ENCODE measurements around the gene ANKIB1. TPM values are rescaled to one million over a fixed set of nuclear protein-coding genes. Genes with fewer than 3 reads are reported as not detected.

Gene ANKIB1
- total RNA-seq, 4 donors from 2014 or later, result 27.1 to 38.1 (median 36.8) TPM

DNA sequence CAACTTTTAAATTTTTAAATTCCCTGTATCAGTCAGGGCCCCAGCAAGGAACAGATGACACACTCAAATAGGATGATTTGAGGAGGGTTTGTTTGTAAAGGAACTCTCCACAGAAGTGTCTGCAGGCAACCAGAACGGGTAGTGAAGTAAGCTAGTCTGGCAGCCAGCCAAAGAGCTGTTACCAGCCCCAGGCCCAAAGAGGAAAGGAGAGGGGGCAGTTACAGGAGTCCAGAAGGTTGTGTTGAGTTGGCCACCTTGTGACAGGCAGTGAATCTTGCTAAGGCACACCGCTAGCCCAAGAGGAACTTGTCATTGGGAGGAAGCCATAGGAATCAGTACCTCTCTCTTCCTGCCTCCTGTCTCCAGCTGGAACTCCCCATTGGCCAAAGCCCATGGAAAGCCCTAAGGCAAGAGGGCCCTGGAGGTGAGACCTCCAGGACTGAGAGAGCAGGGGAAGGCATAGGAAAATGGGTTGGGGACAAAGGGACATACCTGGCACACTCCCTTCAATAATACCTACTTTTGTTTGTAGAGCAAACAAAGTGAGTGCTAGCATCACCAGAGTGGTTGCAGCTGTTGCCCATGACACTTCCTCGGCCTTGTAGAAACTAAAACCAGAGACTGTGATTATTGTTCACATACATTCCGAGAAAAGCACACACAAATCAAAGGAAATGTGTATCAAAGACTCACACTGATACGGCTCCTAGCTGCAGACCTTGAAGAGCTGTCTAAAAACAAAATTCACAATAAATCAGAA is 176.1 kb downstream of the ANKIB1 start:
- Histone ChIP-seq H3K36me3 (no peaks in the 10 kb centered on the region), H3K27ac (no peak overlapping the region), H3K27me3 (no peaks in the 10 kb centered on the region), H3K4me1 (peaks cover 0 to 12% (median 0%) of the 10 kb centered on the region in 4 donors), H3K4me3 (no peak overlapping the region), H3K9me3 (no peaks in the 10 kb centered on the region)
- TF ChIP-seq CTCF (IDR thresholded peaks at IDR 0.05) (no peak), POLR2A (IDR thresholded peaks at IDR 0.05) (no peak), EP300 (IDR thresholded peaks at IDR 0.05) (no peak)
- 69% methylated on average over 5 of the region's 5 CpGs for WGBS, 2 donors
- no peak for DNase-seq (ENCODE audit: low spot score in 2 of 2)

DNA sequence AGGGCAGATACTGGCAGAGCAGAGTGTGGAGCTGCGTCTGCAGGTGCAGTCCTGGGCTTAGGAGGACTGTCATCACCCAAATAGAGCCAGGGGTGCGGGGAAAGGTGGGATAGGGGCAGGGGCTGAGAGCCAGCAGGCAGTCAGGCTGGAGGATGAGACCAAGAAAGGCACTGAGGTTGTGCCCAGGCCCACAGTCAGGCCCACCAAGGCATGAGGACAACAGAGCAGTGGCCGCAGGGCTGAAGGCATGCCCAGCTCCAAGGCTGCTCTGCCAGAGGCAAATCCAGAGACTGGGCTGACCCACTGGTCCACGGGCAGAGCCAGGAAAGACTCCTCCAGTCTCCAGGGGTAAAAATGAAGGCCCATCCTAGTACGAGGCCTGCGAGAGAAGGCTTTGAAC is 177.2 kb downstream of the ANKIB1 start:
- Histone ChIP-seq H3K27ac (no peak overlapping the region), H3K4me3 (no peak overlapping the region)
- 92 to 96% methylated on average over 6 of the region's 6 CpGs for WGBS, 2 donors

GRCh38 chr7:92423710-92424131 is 177.9 kb downstream of the ANKIB1 start:
- H3K27me3 ChIP-seq, result no peaks in the 10 kb centered on the region
- H3K4me3 ChIP-seq, result peak overlapping the region in 2 of 4 donors; percentile 41 to 53
- H3K9me3 ChIP-seq, result no peaks in the 10 kb centered on the region
- H3K4me1 ChIP-seq, result peaks cover 0 to 12% (median 0%) of the 10 kb centered on the region in 4 donors
- no peak for DNase-seq (ENCODE audit: low spot score in 2 of 2)
- TF ChIP-seq POLR2A (IDR thresholded peaks at IDR 0.05) (no peak), EP300 (IDR thresholded peaks at IDR 0.05) (no peak), CTCF (IDR thresholded peaks at IDR 0.05) (no peak)
- 72 to 76% methylated on average over 5 of the region's 5 CpGs for WGBS, 2 donors
- peak overlapping the region in 1 of 4 donors; percentile 30 for H3K27ac ChIP-seq
- no peaks in the 10 kb centered on the region for H3K36me3 ChIP-seq

More for the DNA sequence above, 177.2 kb downstream of the ANKIB1 start:
- no peak for TF ChIP-seq CTCF (IDR thresholded peaks at IDR 0.05)
- TF ChIP-seq EP300 (IDR thresholded peaks at IDR 0.05), result no peak
- no peak for TF ChIP-seq POLR2A (IDR thresholded peaks at IDR 0.05)
- peaks cover 0 to 12% (median 0%) of the 10 kb centered on the region in 4 donors for H3K4me1 ChIP-seq
- no peak for DNase-seq (ENCODE audit: low spot score in 2 of 2)
- H3K27me3 ChIP-seq, result no peaks in the 10 kb centered on the region
- H3K9me3 ChIP-seq, result no peaks in the 10 kb centered on the region
- H3K36me3 ChIP-seq, result no peaks in the 10 kb centered on the region

DNA sequence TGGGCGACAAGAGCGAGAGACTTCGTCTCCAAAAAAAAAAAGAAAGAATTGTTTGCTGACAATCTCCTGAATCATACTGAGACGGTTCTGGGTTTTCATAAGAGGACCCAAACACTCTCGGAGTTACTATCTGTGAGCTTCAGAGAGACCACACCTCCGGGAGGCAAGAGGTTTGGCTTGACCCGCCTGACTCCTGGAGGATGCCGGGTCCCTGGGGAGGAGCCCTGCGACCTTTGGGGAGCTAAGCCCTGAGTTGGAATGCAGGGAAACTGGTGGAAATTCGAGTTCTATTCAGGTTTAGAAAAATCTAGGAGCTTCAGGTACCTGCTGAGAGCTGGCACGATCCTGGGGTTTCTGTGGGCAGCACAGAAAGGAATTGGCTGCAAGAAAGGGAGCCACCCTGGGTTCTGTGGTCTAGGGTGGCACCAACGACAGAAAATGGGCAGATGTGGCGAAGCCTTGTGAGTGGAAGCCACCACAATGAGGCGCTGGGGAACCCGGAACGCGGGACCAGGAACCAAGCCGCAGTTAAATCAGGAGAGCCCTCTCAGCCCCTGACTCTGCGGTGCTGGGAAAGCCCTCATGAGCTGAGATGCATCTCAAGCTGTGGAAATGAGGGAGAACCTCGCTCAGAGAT is 179.7 kb downstream of the ANKIB1 start:
- TF ChIP-seq CTCF (IDR thresholded peaks at IDR 0.05) (no peak), EP300 (IDR thresholded peaks at IDR 0.05) (no peak), POLR2A (IDR thresholded peaks at IDR 0.05) (no peak)
- Histone ChIP-seq H3K4me1 (peaks cover 0 to 12% (median 0%) of the 10 kb centered on the region in 4 donors), H3K9me3 (no peaks in the 10 kb centered on the region), H3K4me3 (peak overlapping the region in 1 of 4 donors; percentile 6), H3K27me3 (no peaks in the 10 kb centered on the region), H3K36me3 (no peaks in the 10 kb centered on the region), H3K27ac (no peak overlapping the region)
- no peak for DNase-seq (ENCODE audit: low spot score in 2 of 2)
- 52 to 56% methylated on average over 20 of the region's 20 CpGs for WGBS, 2 donors

DNA sequence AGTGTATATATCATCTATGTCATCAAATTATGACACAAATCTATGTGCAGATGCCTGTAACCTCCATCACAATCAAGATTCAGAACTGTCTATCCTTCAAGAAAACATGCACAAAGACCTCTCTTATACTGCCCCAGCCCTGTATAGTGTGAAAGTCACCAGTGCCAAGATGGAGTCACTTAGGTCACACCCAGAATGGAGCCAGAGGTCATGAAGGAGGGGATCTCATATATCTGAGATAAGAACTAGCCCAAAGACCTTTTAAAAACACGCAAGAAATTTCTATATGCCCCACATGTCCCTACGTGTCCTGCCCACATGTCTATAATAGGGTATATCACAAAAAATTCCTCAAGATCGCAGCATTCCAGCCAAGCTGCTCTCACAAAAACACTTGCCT is 181.4 kb downstream of the ANKIB1 start:
- no peak for DNase-seq (ENCODE audit: low spot score in 2 of 2)
- Histone ChIP-seq H3K27ac (no peak overlapping the region), H3K36me3 (no peaks in the 10 kb centered on the region), H3K4me1 (peaks cover 0 to 12% (median 0%) of the 10 kb centered on the region in 4 donors), H3K27me3 (no peaks in the 10 kb centered on the region), H3K9me3 (no peaks in the 10 kb centered on the region), H3K4me3 (no peak overlapping the region)
- TF ChIP-seq CTCF (IDR thresholded peaks at IDR 0.05) (no peak), EP300 (IDR thresholded peaks at IDR 0.05) (no peak), POLR2A (IDR thresholded peaks at IDR 0.05) (no peak)
- 62 to 75% methylated on average over 3 of the region's 3 CpGs for WGBS, 2 donors

Data from tibial nerve (tissue), 4 donors.